ENCODE results near the gene EGFL6. TPM values are rescaled to one million over a fixed set of nuclear protein-coding genes. Genes with fewer than 3 reads are reported as not detected.
A peak's percentile ranks its signal among the peaks of the same experiment; 100 is the strongest.

The EGFL6 gene
- total RNA-seq (2013; cell fraction: nucleolus; rRNA removed): 0.20 TPM in 1 of 2 replicates, not detected in the other
- total RNA-seq (2014; rRNA removed) (not detected in 2 replicates), total RNA-seq (2014; rRNA removed; fragmentation: Illumina TruSeq; extraction: Trizol) (not detected in 2 replicates), total RNA-seq (2021) (not detected in 2 replicates), polyA plus RNA-seq (2011; rRNA removed) (0.03 and 0.14 TPM in 2 replicates), polyA plus RNA-seq (2014; fragmentation: Illumina TruSeq; extraction: Trizol) (not detected in 2 replicates), polyA plus RNA-seq (2014; fragmentation: Nextera tagmentation; extraction: Ambion mirVana) (not detected), polyA plus RNA-seq (2014; rRNA removed) (not detected in 2 replicates), polyA plus RNA-seq (2016; fragmentation: Nextera tagmentation; extraction: Ambion mirVana) (not detected), polyA minus RNA-seq (2011; rRNA and poly(A)+ RNA removed) (not detected in 2 replicates), Bru-seq, nascent RNA (percentile 6 among the genes with signal in this experiment), BruChase-seq, experiment 1, labeled RNA remaining after a 6-hour chase (percentile 6 among the genes with signal in this experiment), BruChase-seq, experiment 2, labeled RNA remaining after a 2-hour chase (percentile 1 among the genes with signal in this experiment)
- not detected for polyA plus RNA-seq (2011; ENCODE audit: low read depth)
- 0.03 and 0.05 TPM in 2 replicates for polyA plus RNA-seq (2011; cell fraction: cytosol; rRNA removed)
- not detected in 2 replicates for polyA plus RNA-seq (2011; cell fraction: nucleus; rRNA removed)
- polyA plus RNA-seq (2012): not detected in 2 replicates
- polyA minus RNA-seq (2011; cell fraction: cytosol; rRNA and poly(A)+ RNA removed): not detected in 2 replicates
- not detected in 2 replicates for polyA minus RNA-seq (2011; cell fraction: nucleus; rRNA and poly(A)+ RNA removed)
- long read RNA-seq, experiment 1: 0 reads
- long read RNA-seq, experiment 2: 0 reads

- DNase-seq (ENCODE audit: low read depth, low spot score) (no peak), FAIRE-seq (no peak), ATAC-seq (no peak; the same call in 1 of the 3 replicates)
- H3K9me3 ChIP-seq (replicated peaks; ENCODE audit: control insufficient read depth, insufficient read depth, low read length): no peaks in the 10 kb centered on the region
- WGBS (ENCODE audit: insufficient coverage, insufficient replicate concordance, low lambda C conversion rate, missing lambda C conversion rate): 40% methylated on average over 44 of the region's 57 CpGs
- no peak within 1 kb of the TSS for H3K4me3 ChIP-seq
- ChIA-PET POLR2A (no interaction called here), CTCF (no interaction called here), SMC1A (ENCODE audit: uncharacterized antibody, unreplicated experiment) (interaction anchor here (0.7 to 1.5 kb wide), 3 partner anchors 12 to 44 kb away, joined by 3 to 4 read pairs (median 3); no protein-coding TSS in a partner anchor), RAD21 (ENCODE audit: unreplicated experiment) (no interaction called here)
- H3K9ac ChIP-seq (ENCODE audit: control insufficient read depth, insufficient read depth, low read length): no peak within 1 kb of the TSS
- TF ChIP-seq KLF5 (IDR thresholded peaks at IDR 0.05; ENCODE audit: partially characterized antibody): no peak
- no peak for TF ChIP-seq ZNF24 (IDR thresholded peaks at IDR 0.05)
- no peak for TF ChIP-seq BHLHE40 (IDR thresholded peaks at IDR 0.05; ENCODE audit: borderline replicate concordance in 1 of 2, low read depth in 2 of 2, low read length in 1 of 2)
- no peak within 1 kb of the TSS for H3K27ac ChIP-seq (ENCODE audit: control insufficient read depth, insufficient read depth)
- BruUV-seq (replicated peaks): no TSS peak
- no peaks in the 10 kb centered on the region for H3K36me3 ChIP-seq (ENCODE audit: control insufficient read depth in 2 of 2, insufficient read depth in 2 of 2, low read length in 1 of 2)
- no peaks in the 10 kb centered on the region for H4K20me1 ChIP-seq (ENCODE audit: control insufficient read depth, insufficient read depth)
- H3K27me3 ChIP-seq (replicated peaks in 1 of 2; ENCODE audit: control insufficient read depth in 2 of 2, insufficient read depth in 2 of 2, low read length in 1 of 2): peaks cover 3 to 4% of the 10 kb centered on the region in 2 experiments; a peak in 3 of 4 replicates
- in situ Hi-C loops (cut with MboI): no loop called here
- no peak within 1 kb of the TSS for H3K4me2 ChIP-seq (ENCODE audit: control insufficient read depth, insufficient read depth)
- H3K4me1 ChIP-seq (ENCODE audit: control insufficient read depth, insufficient read depth, low read length): no peaks in the 10 kb centered on the region
- intact Hi-C loops (cut with micrococcal nuclease; ENCODE audit: unreplicated experiment): no loop called here
- no peaks in the 10 kb centered on the region for H3K79me2 ChIP-seq (ENCODE audit: control insufficient read depth, insufficient read depth, low read length)
- no peak within 1 kb of the TSS for H2AFZ ChIP-seq (ENCODE audit: control insufficient read depth, low read depth, low read length)
Measured at GRCh38 chrX:13569479-13570260, at the start of gene EGFL6. EGFL6 (plus strand) TSS chrX:13569601; CDS start chrX:13569862, 261 bp downstream.
